Endothelial cell of umbilical vein (primary cell): ENCODE measurements around the gene MAPK8IP3.

ENCODE experiments used
- CTCF ChIP-seq, 2 donors: IDR thresholded peaks; 1 replicate in 1 of 2; 2 replicates in 1 of 2; pipeline ENCODE4 v1.5.1; 2011; ENCODE audit warnings: low read length in 2 of 2, mild to moderate bottlenecking in 2 of 2, moderate library complexity in 2 of 2, control low read depth in 1 of 2, inconsistent platforms in 1 of 2, low read depth in 1 of 2; ENCODE audit not compliant: insufficient read depth in 1 of 2; ENCODE audit errors: extremely low read depth in 1 of 2
- EZH2 ChIP-seq: IDR thresholded peaks from 2 replicates; pipeline ENCODE4 v1.6.1; 2012; ENCODE audit warnings: borderline replicate concordance, low read depth, mild to moderate bottlenecking, moderate library complexity, low read length, inconsistent platforms; ENCODE audit not compliant: severe bottlenecking
- JUN ChIP-seq: IDR thresholded peaks from 2 replicates; pipeline ENCODE4 v1.6.1; 2011; ENCODE audit warnings: borderline replicate concordance, low read depth; ENCODE audit not compliant: insufficient read length, insufficient read depth
- POLR2AphosphoS5 ChIP-seq: IDR thresholded peaks from 2 replicates; pipeline ENCODE4 v1.6.1; 2012; ENCODE audit warnings: low read depth, mild to moderate bottlenecking, control low read depth, low read length, moderate library complexity; ENCODE audit not compliant: insufficient read depth

GRCh38 chr16:1781254-1781653, 75.3 kb downstream of the MAPK8IP3 start:
- no peak for TF ChIP-seq EZH2
- no peak for TF ChIP-seq CTCF (IDR thresholded peaks at IDR 0.05; ENCODE audit: extremely low read depth in 1 of 2, insufficient read depth in 1 of 2, low read depth in 1 of 2, low read length in 2 of 2)
- no peak for TF ChIP-seq POLR2AphosphoS5
- no peak for TF ChIP-seq JUN
